Endodermal cell (in vitro differentiated cells): Measurements from ENCODE around the gene PIF1. TPM values are rescaled to one million over a fixed set of nuclear protein-coding genes. Genes with fewer than 3 reads are reported as not detected.

Experiments
- DNase-seq: peaks from one replicate; pipeline ENCODE4 v3.0.0-alpha.2; 2017
- H3K27ac ChIP-seq: 2 replicates; pipeline ENCODE4 v1.5.1; 2013; ENCODE audit warnings: mild to moderate bottlenecking, low read depth, low read length, moderate library complexity
- H3K27me3 ChIP-seq: 2 replicates; pipeline ENCODE4 v1.6.1; 2013; ENCODE audit warnings: mild to moderate bottlenecking, low read length, moderate library complexity; ENCODE audit not compliant: insufficient read depth, control insufficient read depth, poor library complexity, severe bottlenecking
- H3K36me3 ChIP-seq: 2 replicates; pipeline ENCODE4 v1.7.0; 2013; ENCODE audit warnings: mild to moderate bottlenecking, low read length, moderate library complexity; ENCODE audit not compliant: control insufficient read depth, insufficient read depth
- H3K4me1 ChIP-seq: one replicate; pipeline ENCODE4 v1.7.0; 2013; ENCODE audit warnings: low read length; ENCODE audit not compliant: control insufficient read depth, insufficient read depth
- H3K4me3 ChIP-seq: 2 replicates; pipeline ENCODE4 v1.5.1; 2013; ENCODE audit warnings: mild to moderate bottlenecking, low read length, moderate library complexity
- H3K9ac ChIP-seq: 2 replicates; pipeline ENCODE4 v1.6.1; 2013; ENCODE audit warnings: mild to moderate bottlenecking, low read length, moderate library complexity; ENCODE audit not compliant: poor library complexity, severe bottlenecking; ENCODE audit errors: extremely low read depth
- H3K9me3 ChIP-seq: 2 replicates; pipeline ENCODE4 v1.6.1; 2013; ENCODE audit warnings: mild to moderate bottlenecking, low read length, moderate library complexity; ENCODE audit not compliant: control insufficient read depth
- H3K27ac Mint-ChIP-seq: 2 replicates; pipeline ENCODE4 v1.8.0; 2020; ENCODE audit warnings: mixed read lengths
- H3K27me3 Mint-ChIP-seq: 2 replicates; pipeline ENCODE4 v1.8.0; 2021; ENCODE audit warnings: mild to moderate bottlenecking, mixed read lengths; ENCODE audit not compliant: insufficient read depth
- H3K36me3 Mint-ChIP-seq: 2 replicates; pipeline ENCODE4 v1.8.0; 2020; ENCODE audit warnings: low read depth, mixed read lengths
- H3K4me1 Mint-ChIP-seq: 2 replicates; pipeline ENCODE4 v1.8.0; 2020; ENCODE audit warnings: mixed read lengths
- H3K4me3 Mint-ChIP-seq: 2 replicates; pipeline ENCODE4 v1.8.0; 2020; ENCODE audit warnings: mild to moderate bottlenecking, moderate library complexity, mixed read lengths
- H3K9me3 Mint-ChIP-seq: 2 replicates; pipeline ENCODE4 v1.8.0; 2020; ENCODE audit warnings: mild to moderate bottlenecking, mixed read lengths
- CTCF ChIP-seq: fragments of 200-600 bp; sonication (generic); conservative IDR thresholded peaks from 2 replicates; pipeline ENCODE4 v1.5.0; 2021; ENCODE audit warnings: antibody characterized with exemption, mild to moderate bottlenecking
- WGBS, 2 experiments: methylation state at CpG; one replicate each; pipeline versions ENCODE4 v1.1.5 to v1.1.7; 2013; ENCODE audit warnings: missing lambda C conversion rate in 2 of 2, mixed read lengths in 1 of 2; ENCODE audit not compliant: insufficient coverage in 1 of 2, insufficient read length in 1 of 2; 5-methylcytosine and 5-hydroxymethylcytosine counted together
- total RNA-seq, 2 donors: library from RNA; stranded (reverse); fragmentation: NEBNext Ultra II Directional in 1 of 2; extraction: Animal tissue kit (Norgen Biotek cat#: 25700) in 1 of 2; gene quantifications; 2 replicates in 1 of 2; 3 replicates in 1 of 2; pipeline ENCODE4 v1.2.1, GENCODE V29; 2021

PIF1 gene
- total RNA-seq, 2 donors from 2014 or later = 60.7 to 64.6 TPM

GRCh38 chr15:64782751-64783150 lies 42.7 kb downstream of the PIF1 start:
- Histone ChIP-seq H3K27me3 (no peaks in the 10 kb centered on the region), H3K9me3 (no peaks in the 10 kb centered on the region), H3K27ac (peak overlapping the region; percentile 30), H3K9ac (no peak overlapping the region), H3K36me3 (no peaks in the 10 kb centered on the region), H3K4me1 (peaks cover 3% of the 10 kb centered on the region), H3K4me3 (no peak overlapping the region)
- no peak for TF ChIP-seq CTCF
- Mint-ChIP-seq H3K9me3 (no peaks in the 10 kb centered on the region), H3K36me3 (no peaks in the 10 kb centered on the region), H3K4me1 (peaks cover 35% of the 10 kb centered on the region), H3K27ac (no peak overlapping the region), H3K27me3 (no peaks in the 10 kb centered on the region), H3K4me3 (no peak overlapping the region)
- DNase-seq = no peak
- 86 to 100% methylated on average over 1 to 5 of the region's 5 CpGs for WGBS, 2 experiments

GRCh38 chr15:64781299-64781698 lies 44.1 kb downstream of the PIF1 start:
- H3K27me3 ChIP-seq = no peaks in the 10 kb centered on the region
- peaks cover 45% of the 10 kb centered on the region for H3K4me1 Mint-ChIP-seq
- peak overlapping the region; percentile 6 for H3K27ac ChIP-seq
- 87 to 89% methylated on average over 6 of the region's 6 CpGs for WGBS, 2 experiments
- H3K4me3 Mint-ChIP-seq = no peak overlapping the region
- peak overlapping the region; percentile 45 for H3K9ac ChIP-seq
- H3K4me3 ChIP-seq = no peak overlapping the region
- no peaks in the 10 kb centered on the region for H3K27me3 Mint-ChIP-seq
- peak overlapping the region; percentile 76 for H3K27ac Mint-ChIP-seq
- peaks cover 9% of the 10 kb centered on the region for H3K4me1 ChIP-seq
- no peak for TF ChIP-seq CTCF
- no peak for DNase-seq
- no peaks in the 10 kb centered on the region for H3K9me3 ChIP-seq
- no peaks in the 10 kb centered on the region for H3K36me3 Mint-ChIP-seq
- no peaks in the 10 kb centered on the region for H3K36me3 ChIP-seq
- H3K9me3 Mint-ChIP-seq = no peaks in the 10 kb centered on the region

GRCh38 chr15:64780600-64781156 lies 44.8 kb downstream of the PIF1 start:
- H3K36me3 Mint-ChIP-seq = no peaks in the 10 kb centered on the region
- no peak for TF ChIP-seq CTCF

More at GRCh38 chr15:64780600-64781156, 44.8 kb downstream of the PIF1 start:
- Mint-ChIP-seq H3K4me3 (peak overlapping the region; percentile 31), H3K4me1 (peaks cover 45% of the 10 kb centered on the region), H3K27me3 (no peaks in the 10 kb centered on the region), H3K27ac (peak overlapping the region; percentile 86), H3K9me3 (no peaks in the 10 kb centered on the region)
- Histone ChIP-seq H3K36me3 (no peaks in the 10 kb centered on the region), H3K9ac (peak overlapping the region; percentile 45), H3K27ac (no peak overlapping the region), H3K9me3 (no peaks in the 10 kb centered on the region), H3K4me1 (peaks cover 11% of the 10 kb centered on the region), H3K27me3 (no peaks in the 10 kb centered on the region), H3K4me3 (no peak overlapping the region)
- DNase-seq = peak; percentile 69
- 66 to 74% methylated on average over 5 to 7 of the region's 8 CpGs for WGBS, 2 experiments
